Transverse colon (tissue), 4 donors: ENCODE data around the gene HABP2. TPM values are rescaled to one million over a fixed set of nuclear protein-coding genes. Genes with fewer than 3 reads are reported as not detected.

Experiments used
- DNase-seq: peaks from one replicate; pipeline ENCODE4 v3.0.0-alpha.2; 2019
- H3K27ac ChIP-seq, 4 donors: fragments of 200-600 bp; sonication (generic); 2 replicates each; pipeline ENCODE4 v1.5.1; 2016 to 2018; ENCODE audit warnings: inconsistent platforms in 4 of 4
- H3K27me3 ChIP-seq: fragments of 200-600 bp; sonication (generic); 2 replicates; pipeline ENCODE4 v1.5.1; 2017; ENCODE audit warnings: inconsistent platforms
- H3K36me3 ChIP-seq, 4 donors: fragments of 200-600 bp; sonication (generic); 2 replicates each; pipeline ENCODE4 v1.5.1; 2017 to 2019; ENCODE audit warnings: inconsistent platforms in 4 of 4
- H3K4me1 ChIP-seq, 4 donors: fragments of 200-600 bp; sonication (generic); 2 replicates each; pipeline ENCODE4 v1.5.1; 2017 to 2020; ENCODE audit warnings: inconsistent platforms in 4 of 4
- H3K4me3 ChIP-seq, 4 donors: fragments of 200-600 bp; sonication (generic); 1 replicate in 1 of 4; 2 replicates in 3 of 4; pipeline versions ENCODE4 v1.5.1 to v1.6.1; 2017 to 2019; ENCODE audit warnings: inconsistent platforms in 4 of 4
- H3K9me3 ChIP-seq, 2 donors: fragments of 200-600 bp; sonication (generic); 2 replicates each; pipeline ENCODE4 v1.5.1; 2017 to 2019; ENCODE audit warnings: inconsistent platforms in 2 of 2
- EP300 ChIP-seq: sonication (generic); formaldehyde crosslinking; IDR thresholded peaks from one replicate; pipeline ENCODE4 v1.6.1; 2017; ENCODE audit warnings: antibody characterized with exemption, low read depth
- POLR2A ChIP-seq: fragments of 450-650 bp; IDR thresholded peaks from one replicate; pipeline ENCODE4 v1.6.1; 2016; ENCODE audit warnings: antibody characterized with exemption, mild to moderate bottlenecking, moderate library complexity
- POLR2AphosphoS5 ChIP-seq, 3 donors: sonication (generic); formaldehyde crosslinking; IDR thresholded peaks; one replicate each; pipeline ENCODE4 v1.6.1; 2016; ENCODE audit warnings: antibody characterized with exemption in 3 of 3
- WGBS, 2 donors: methylation state at CpG; one replicate each; pipeline ENCODE4 v1.1.5; 2018; ENCODE audit warnings: low coverage in 1 of 2; 5-methylcytosine and 5-hydroxymethylcytosine counted together
- in situ Hi-C, 4 donors: fragments of 200-750 bp; cut with MboI; loops; one replicate each; pipeline versions ENCODE4 v1.15.0 to v1.15.1; 2017; ENCODE audit warnings: low sequenced_read_pairs in 3 of 4, low pct_ligation_motif_present in 1 of 4, low pct_unique_long_range_greater_than_20kb in 1 of 4
- intact Hi-C: fragments of 100-400 bp; cut with DNase I; formaldehyde crosslinking; loops from one replicate; pipeline ENCODE4 v1.15.1; 2023; ENCODE audit warnings: low total_unique reads
- total RNA-seq, 4 donors: library from RNA; depleted of rRNA; stranded (reverse); fragments of >200 nt; gene quantifications; one replicate each; pipeline ENCODE4 v1.1.0, GENCODE V29; 2016
- TF ChIP-seq, protein P1 (sequence below), 5 experiments: fragments of 200-600 bp in 3 of 5; fragments of 450-650 bp in 2 of 5; sonication (generic) in 3 of 5; IDR thresholded peaks; 1 replicate in 2 of 5; 2 replicates in 3 of 5; pipeline ENCODE4 v1.5.1; 2016 to 2017; ENCODE audit warnings: antibody characterized with exemption in 5 of 5, inconsistent platforms in 3 of 5, mild to moderate bottlenecking in 2 of 5, moderate library complexity in 1 of 5

Gene HABP2
- total RNA-seq, 4 donors from 2014 or later: not detected

DNA sequence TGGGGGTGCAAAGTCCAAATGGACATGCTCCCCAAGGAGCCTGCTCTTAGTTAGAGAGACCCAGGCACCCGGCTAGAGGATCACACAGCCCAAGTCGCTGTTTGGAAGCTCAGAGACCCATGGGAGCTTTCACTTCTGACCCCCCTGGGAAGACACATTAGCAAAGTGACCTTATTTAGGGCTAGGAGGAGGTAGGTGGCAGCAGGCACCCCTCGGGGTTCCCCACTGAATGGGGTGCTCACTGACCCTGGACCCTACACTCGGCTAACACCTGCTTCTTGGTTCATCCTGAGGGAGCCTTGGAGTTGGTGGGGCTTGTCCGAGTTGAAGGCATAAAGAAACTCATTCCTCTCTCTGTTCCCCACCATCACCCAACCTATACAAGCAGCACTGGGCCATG lies 27.1 kb upstream of the HABP2 start:
- TF ChIP-seq POLR2A (no peak), EP300 (no peak), POLR2AphosphoS5 (IDR thresholded peaks at IDR 0.05) (no peak)
- TF ChIP-seq, protein P1, sequence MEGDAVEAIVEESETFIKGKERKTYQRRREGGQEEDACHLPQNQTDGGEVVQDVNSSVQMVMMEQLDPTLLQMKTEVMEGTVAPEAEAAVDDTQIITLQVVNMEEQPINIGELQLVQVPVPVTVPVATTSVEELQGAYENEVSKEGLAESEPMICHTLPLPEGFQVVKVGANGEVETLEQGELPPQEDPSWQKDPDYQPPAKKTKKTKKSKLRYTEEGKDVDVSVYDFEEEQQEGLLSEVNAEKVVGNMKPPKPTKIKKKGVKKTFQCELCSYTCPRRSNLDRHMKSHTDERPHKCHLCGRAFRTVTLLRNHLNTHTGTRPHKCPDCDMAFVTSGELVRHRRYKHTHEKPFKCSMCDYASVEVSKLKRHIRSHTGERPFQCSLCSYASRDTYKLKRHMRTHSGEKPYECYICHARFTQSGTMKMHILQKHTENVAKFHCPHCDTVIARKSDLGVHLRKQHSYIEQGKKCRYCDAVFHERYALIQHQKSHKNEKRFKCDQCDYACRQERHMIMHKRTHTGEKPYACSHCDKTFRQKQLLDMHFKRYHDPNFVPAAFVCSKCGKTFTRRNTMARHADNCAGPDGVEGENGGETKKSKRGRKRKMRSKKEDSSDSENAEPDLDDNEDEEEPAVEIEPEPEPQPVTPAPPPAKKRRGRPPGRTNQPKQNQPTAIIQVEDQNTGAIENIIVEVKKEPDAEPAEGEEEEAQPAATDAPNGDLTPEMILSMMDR (IDR thresholded peaks at IDR 0.05): no peak
- in situ Hi-C loops: no loop called here
- Histone ChIP-seq H3K27ac (no peak overlapping the region), H3K4me1 (no peaks in the 10 kb centered on the region), H3K36me3 (no peaks in the 10 kb centered on the region), H3K27me3 (no peaks in the 10 kb centered on the region), H3K9me3 (no peaks in the 10 kb centered on the region), H3K4me3 (no peak overlapping the region)
- intact Hi-C loops: no loop called here
- no peak for DNase-seq
- 84% methylated on average over 5 of the region's 5 CpGs; no CpG with 5 or more reads in 1 of the 2 donors for WGBS, 2 donors

DNA sequence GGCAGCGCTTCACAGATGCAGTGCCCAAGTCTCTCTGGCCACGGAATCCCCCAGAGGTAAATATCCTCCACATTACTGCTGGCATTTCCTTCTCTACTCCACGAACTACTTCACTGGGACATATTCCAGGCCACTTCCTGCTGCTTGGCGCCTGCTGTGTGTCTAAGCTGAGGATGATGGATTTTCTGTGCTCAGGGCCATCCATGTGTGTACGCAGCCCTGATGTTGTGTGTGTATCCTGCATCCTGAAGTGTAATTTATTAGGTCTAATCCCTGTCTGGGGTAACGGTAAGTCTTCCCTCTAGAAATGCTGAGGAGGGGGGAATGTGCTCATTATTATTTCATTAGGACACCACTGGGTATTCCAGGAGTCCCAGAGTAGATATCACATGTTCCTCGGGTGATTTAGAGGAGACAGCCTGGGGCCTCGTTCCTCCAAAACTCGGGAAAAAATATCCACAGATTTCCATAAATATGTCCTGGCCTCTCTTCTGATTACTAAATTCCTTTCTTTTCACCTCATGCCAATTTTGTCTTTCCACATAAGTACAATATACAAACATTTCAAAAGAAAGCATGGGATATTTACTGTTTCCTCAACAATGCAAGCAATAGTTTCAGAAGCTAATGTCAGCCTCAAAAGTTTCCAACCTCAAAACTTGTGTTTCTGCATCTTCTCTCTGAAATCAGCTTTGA lies 25.5 kb upstream of the HABP2 start:
- WGBS, 2 donors: 59% methylated on average over 4 to 9 of the region's 9 CpGs
- Histone ChIP-seq H3K27me3 (no peaks in the 10 kb centered on the region), H3K4me1 (no peaks in the 10 kb centered on the region), H3K36me3 (no peaks in the 10 kb centered on the region), H3K9me3 (no peaks in the 10 kb centered on the region), H3K27ac (no peak overlapping the region), H3K4me3 (no peak overlapping the region)
- intact Hi-C loops (no loop called here), in situ Hi-C loops (no loop called here)
- TF ChIP-seq POLR2A: no peak
- no peak for TF ChIP-seq POLR2AphosphoS5 (IDR thresholded peaks at IDR 0.05)
- no peak for TF ChIP-seq EP300
- TF ChIP-seq, protein P1 (IDR thresholded peaks at IDR 0.05): no peak
- DNase-seq: no peak

DNA sequence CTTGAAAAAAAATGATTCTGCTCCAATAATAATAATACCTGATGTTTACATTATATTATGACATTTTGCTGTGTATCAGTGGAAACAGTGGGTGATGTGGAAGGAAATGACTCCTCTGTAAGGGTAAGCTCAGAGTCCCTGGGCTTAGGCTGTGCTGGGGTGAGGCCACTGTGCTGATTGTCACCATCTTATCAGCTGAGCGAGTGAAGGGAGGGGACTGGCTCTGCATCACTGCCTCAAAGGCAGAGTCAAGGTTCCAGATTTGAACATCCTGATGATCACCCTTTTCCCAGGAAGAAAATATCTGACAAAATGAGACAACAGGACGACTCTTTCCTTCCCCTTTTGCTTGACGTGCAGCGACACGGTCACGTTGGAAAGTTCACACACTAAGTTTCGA lies 24.0 kb upstream of the HABP2 start:
- H3K27ac ChIP-seq: no peak overlapping the region
- H3K9me3 ChIP-seq: no peaks in the 10 kb centered on the region
- TF ChIP-seq EP300: no peak
- TF ChIP-seq POLR2A: no peak
- no peak for TF ChIP-seq POLR2AphosphoS5 (IDR thresholded peaks at IDR 0.05)
- no peaks in the 10 kb centered on the region for H3K4me1 ChIP-seq
- H3K27me3 ChIP-seq: no peaks in the 10 kb centered on the region
- WGBS, 2 donors: 84 to 90% methylated on average over 2 to 7 of the region's 7 CpGs
- intact Hi-C loops (no loop called here), in situ Hi-C loops (no loop called here)
- no peak for DNase-seq
- no peaks in the 10 kb centered on the region for H3K36me3 ChIP-seq
- H3K4me3 ChIP-seq: no peak overlapping the region

DNA sequence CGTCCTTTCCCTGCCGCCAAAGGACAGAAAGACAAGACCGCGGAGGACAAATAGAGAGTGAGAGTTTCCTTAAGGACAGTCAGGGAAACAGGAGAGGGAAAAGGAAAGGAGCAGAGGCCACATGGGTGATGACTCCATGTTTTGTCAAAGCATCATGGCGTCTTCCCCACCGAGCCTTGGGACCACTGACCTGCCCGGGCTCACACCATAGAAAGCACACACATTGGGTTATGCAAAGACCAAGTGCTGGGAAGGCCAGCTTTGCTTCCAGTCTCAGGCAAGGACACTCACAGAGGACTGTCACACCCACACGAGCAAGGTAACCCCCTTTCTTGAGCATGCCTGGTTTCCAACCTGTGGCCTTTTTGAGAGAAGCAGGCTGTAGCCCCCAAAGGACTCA lies 23.3 kb upstream of the HABP2 start:
- Histone ChIP-seq H3K4me3 (no peak overlapping the region), H3K4me1 (no peaks in the 10 kb centered on the region), H3K9me3 (no peaks in the 10 kb centered on the region), H3K27me3 (no peaks in the 10 kb centered on the region), H3K27ac (no peak overlapping the region), H3K36me3 (no peaks in the 10 kb centered on the region)
- no peak for DNase-seq
- intact Hi-C loops: no loop called here
- in situ Hi-C loops: no loop called here
- no peak for TF ChIP-seq EP300
- no peak for TF ChIP-seq POLR2A
- no peak for TF ChIP-seq POLR2AphosphoS5 (IDR thresholded peaks at IDR 0.05)
- TF ChIP-seq, protein P1 (IDR thresholded peaks at IDR 0.05): no peak
- 91 to 100% methylated on average over 5 to 8 of the region's 8 CpGs for WGBS, 2 donors

DNA sequence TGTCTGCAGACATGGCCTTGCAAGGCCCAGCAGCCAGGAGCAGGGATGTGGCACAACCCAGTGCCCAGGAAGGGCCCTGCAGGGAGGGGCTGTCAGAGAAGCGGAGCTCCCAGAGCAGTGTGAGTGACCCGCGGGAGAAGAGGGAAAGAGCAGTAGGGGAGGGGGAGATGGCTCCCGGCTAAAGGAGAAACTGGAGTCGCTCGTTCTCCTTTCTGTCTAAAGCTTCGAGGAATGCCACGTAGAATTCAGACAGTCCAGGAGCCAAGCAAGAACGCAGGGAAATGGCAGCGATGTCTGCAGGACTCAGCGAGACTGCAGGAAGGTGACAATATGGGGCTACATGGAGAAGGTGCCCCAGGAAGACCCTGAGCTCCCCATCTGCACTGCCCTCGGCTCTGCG lies 22.4 kb upstream of the HABP2 start:
- intact Hi-C loops: no loop called here
- Histone ChIP-seq H3K4me3 (no peak overlapping the region), H3K27ac (no peak overlapping the region), H3K36me3 (no peaks in the 10 kb centered on the region), H3K9me3 (no peaks in the 10 kb centered on the region), H3K4me1 (no peaks in the 10 kb centered on the region), H3K27me3 (no peaks in the 10 kb centered on the region)
- 74 to 87% methylated on average over 7 to 13 of the region's 13 CpGs for WGBS, 2 donors
- DNase-seq: no peak
- in situ Hi-C loops: no loop called here
- no peak for TF ChIP-seq POLR2AphosphoS5 (IDR thresholded peaks at IDR 0.05)
- TF ChIP-seq EP300: no peak
- no peak for TF ChIP-seq POLR2A
- TF ChIP-seq, protein P1 (IDR thresholded peaks at IDR 0.05): no peak
